Measurements from ENCODE around the gene SMIM7.

SMIM7 gene

GRCh38 chr19:16640951-16641350 lies 19.0 kb downstream of the SMIM7 start:
- Mint-ChIP-seq H3K27ac (no peak overlapping the region), H3K36me3 (no peaks in the 10 kb centered on the region), H3K4me3 (no peak overlapping the region), H3K4me1 (ENCODE audit: low read depth) (peaks cover 24% of the 10 kb centered on the region), H3K9me3 (ENCODE audit: low read depth) (no peaks in the 10 kb centered on the region), H3K27me3 (no peaks in the 10 kb centered on the region)

GRCh38 chr19:16638666-16639065 lies 21.3 kb downstream of the SMIM7 start:
- Mint-ChIP-seq H3K36me3 (no peaks in the 10 kb centered on the region), H3K27ac (peak overlapping the region; percentile 34), H3K27me3 (no peaks in the 10 kb centered on the region), H3K4me3 (no peak overlapping the region), H3K9me3 (ENCODE audit: low read depth) (no peaks in the 10 kb centered on the region), H3K4me1 (ENCODE audit: low read depth) (peaks cover 22% of the 10 kb centered on the region)

- H3K4me1 Mint-ChIP-seq (ENCODE audit: low read depth), result peaks cover 21% of the 10 kb centered on the region
- H3K27ac Mint-ChIP-seq, result no peak overlapping the region
- H3K4me3 Mint-ChIP-seq, result no peak overlapping the region
- H3K9me3 Mint-ChIP-seq (ENCODE audit: low read depth), result no peaks in the 10 kb centered on the region
- no peaks in the 10 kb centered on the region for H3K27me3 Mint-ChIP-seq
- H3K36me3 Mint-ChIP-seq, result no peaks in the 10 kb centered on the region
Measured at GRCh38 chr19:16637535-16637934, 22.4 kb downstream of the SMIM7 start.

- no peaks in the 10 kb centered on the region for H3K9me3 Mint-ChIP-seq (ENCODE audit: low read depth)
- H3K4me3 Mint-ChIP-seq, result no peak overlapping the region
- no peaks in the 10 kb centered on the region for H3K27me3 Mint-ChIP-seq
- H3K36me3 Mint-ChIP-seq, result no peaks in the 10 kb centered on the region
- no peak overlapping the region for H3K27ac Mint-ChIP-seq
- H3K4me1 Mint-ChIP-seq (ENCODE audit: low read depth), result peaks cover 16% of the 10 kb centered on the region
Measured at GRCh38 chr19:16631465-16631864, 28.5 kb downstream of the SMIM7 start.

- H3K4me3 Mint-ChIP-seq, result peak overlapping the region; percentile 96
- peaks cover 37% of the 10 kb centered on the region for H3K4me1 Mint-ChIP-seq (ENCODE audit: low read depth)
- H3K27me3 Mint-ChIP-seq, result no peaks in the 10 kb centered on the region
- H3K27ac Mint-ChIP-seq, result peak overlapping the region; percentile 97
- no peaks in the 10 kb centered on the region for H3K9me3 Mint-ChIP-seq (ENCODE audit: low read depth)
- peaks cover 2% of the 10 kb centered on the region for H3K36me3 Mint-ChIP-seq
Measured at GRCh38 chr19:16628984-16629691, 30.8 kb downstream of the SMIM7 start.

GRCh38 chr19:16628183-16628983 lies 31.6 kb downstream of the SMIM7 start, which contains the start of gene MED26:
Gene MED26, minus strand, starts transcription at chr19:16628204. Its CDS starts 261 bp downstream, at chr19:16627943.
- Mint-ChIP-seq H3K27ac (peak within 1 kb of the TSS; percentile 97), H3K4me3 (peak within 1 kb of the TSS; percentile 96), H3K4me1 (ENCODE audit: low read depth) (peaks cover 42% of the 10 kb centered on the region), H3K36me3 (peaks cover 2% of the 10 kb centered on the region), H3K9me3 (ENCODE audit: low read depth) (no peaks in the 10 kb centered on the region), H3K27me3 (no peaks in the 10 kb centered on the region)

- Mint-ChIP-seq H3K27ac (no peak overlapping the region), H3K27me3 (no peaks in the 10 kb centered on the region), H3K4me1 (ENCODE audit: low read depth) (peaks cover 47% of the 10 kb centered on the region), H3K9me3 (ENCODE audit: low read depth) (no peaks in the 10 kb centered on the region), H3K4me3 (no peak overlapping the region), H3K36me3 (peaks cover 2% of the 10 kb centered on the region)
Measured at GRCh38 chr19:16627928-16628182, 32.1 kb downstream of the SMIM7 start.

GRCh38 chr19:16627193-16627927 lies 32.6 kb downstream of the SMIM7 start:
- no peaks in the 10 kb centered on the region for H3K27me3 Mint-ChIP-seq
- H3K9me3 Mint-ChIP-seq (ENCODE audit: low read depth), result no peaks in the 10 kb centered on the region
- H3K4me3 Mint-ChIP-seq, result peak overlapping the region; percentile 92
- H3K27ac Mint-ChIP-seq, result peak overlapping the region; percentile 73
- peaks cover 2% of the 10 kb centered on the region for H3K36me3 Mint-ChIP-seq
- H3K4me1 Mint-ChIP-seq (ENCODE audit: low read depth), result peaks cover 48% of the 10 kb centered on the region

- Mint-ChIP-seq H3K27me3 (no peaks in the 10 kb centered on the region), H3K9me3 (ENCODE audit: low read depth) (no peaks in the 10 kb centered on the region), H3K4me1 (ENCODE audit: low read depth) (peaks cover 50% of the 10 kb centered on the region), H3K27ac (peak overlapping the region; percentile 73), H3K4me3 (peak overlapping the region; percentile 92), H3K36me3 (peaks cover 2% of the 10 kb centered on the region)
Measured at GRCh38 chr19:16626796-16627192, 33.1 kb downstream of the SMIM7 start.

GRCh38 chr19:16625163-16625958 lies 34.6 kb downstream of the SMIM7 start:
- H3K27ac Mint-ChIP-seq, result no peak overlapping the region
- H3K4me1 Mint-ChIP-seq (ENCODE audit: low read depth), result peaks cover 64% of the 10 kb centered on the region
- H3K4me3 Mint-ChIP-seq, result peak overlapping the region; percentile 92
- no peaks in the 10 kb centered on the region for H3K9me3 Mint-ChIP-seq (ENCODE audit: low read depth)
- peaks cover 2% of the 10 kb centered on the region for H3K36me3 Mint-ChIP-seq
- no peaks in the 10 kb centered on the region for H3K27me3 Mint-ChIP-seq

- no peaks in the 10 kb centered on the region for H3K27me3 Mint-ChIP-seq
- H3K4me3 Mint-ChIP-seq, result no peak overlapping the region
- H3K36me3 Mint-ChIP-seq, result peaks cover 2% of the 10 kb centered on the region
- H3K9me3 Mint-ChIP-seq (ENCODE audit: low read depth), result no peaks in the 10 kb centered on the region
- no peak overlapping the region for H3K27ac Mint-ChIP-seq
- H3K4me1 Mint-ChIP-seq (ENCODE audit: low read depth), result peaks cover 67% of the 10 kb centered on the region
Measured at GRCh38 chr19:16624236-16624635, 35.7 kb downstream of the SMIM7 start.

- Mint-ChIP-seq H3K9me3 (ENCODE audit: low read depth) (no peaks in the 10 kb centered on the region), H3K27ac (no peak overlapping the region), H3K4me1 (ENCODE audit: low read depth) (peaks cover 70% of the 10 kb centered on the region), H3K27me3 (no peaks in the 10 kb centered on the region), H3K36me3 (peaks cover 2% of the 10 kb centered on the region), H3K4me3 (no peak overlapping the region)
Measured at GRCh38 chr19:16623576-16623975, 36.4 kb downstream of the SMIM7 start.

- no peak overlapping the region for H3K27ac Mint-ChIP-seq
- H3K27me3 Mint-ChIP-seq, result no peaks in the 10 kb centered on the region
- no peaks in the 10 kb centered on the region for H3K9me3 Mint-ChIP-seq (ENCODE audit: low read depth)
- H3K4me3 Mint-ChIP-seq, result no peak overlapping the region
- H3K4me1 Mint-ChIP-seq (ENCODE audit: low read depth), result peaks cover 73% of the 10 kb centered on the region
- H3K36me3 Mint-ChIP-seq, result peaks cover 2% of the 10 kb centered on the region
Measured at GRCh38 chr19:16623066-16623465, 36.9 kb downstream of the SMIM7 start.

- Mint-ChIP-seq H3K4me3 (no peak overlapping the region), H3K36me3 (peaks cover 2% of the 10 kb centered on the region), H3K27ac (no peak overlapping the region)
Measured at GRCh38 chr19:16621165-16621800, 38.7 kb downstream of the SMIM7 start.

More at GRCh38 chr19:16621165-16621800, 38.7 kb downstream of the SMIM7 start:
- H3K27me3 Mint-ChIP-seq, result no peaks in the 10 kb centered on the region
- H3K4me1 Mint-ChIP-seq (ENCODE audit: low read depth), result peaks cover 85% of the 10 kb centered on the region
- H3K9me3 Mint-ChIP-seq (ENCODE audit: low read depth), result no peaks in the 10 kb centered on the region

Data from activated naive CD8-positive, alpha-beta T cell (primary cell).